Mesenteric fat pad (tissue), 1 donor: ENCODE results near the gene ZNF512. TPM values are rescaled to one million over a fixed set of nuclear protein-coding genes. Genes with fewer than 3 reads are reported as not detected.
"Not testable (repeated sequence)": the region's sequence is repeated elsewhere in the genome, so short reads cannot be mapped to it uniquely, and the experiment has no call there.

Experiments used
- DNase-seq: peaks from one replicate; pipeline ENCODE4 v3.0.0-alpha.2; 2020; ENCODE audit warnings: low spot score
- total RNA-seq: library from RNA; stranded (reverse); fragmentation: NEBNext Ultra II Directional; extraction: Animal tissue kit (Norgen Biotek cat#: 25700); gene quantifications from one replicate; pipeline ENCODE4 v1.2.1, GENCODE V29; 2021
- donor health status: DM: yes; HTN: yes; CAD: no.

The ZNF512 gene
- total RNA-seq, 1 donor from 2014 or later = 16.6 TPM

DNA sequence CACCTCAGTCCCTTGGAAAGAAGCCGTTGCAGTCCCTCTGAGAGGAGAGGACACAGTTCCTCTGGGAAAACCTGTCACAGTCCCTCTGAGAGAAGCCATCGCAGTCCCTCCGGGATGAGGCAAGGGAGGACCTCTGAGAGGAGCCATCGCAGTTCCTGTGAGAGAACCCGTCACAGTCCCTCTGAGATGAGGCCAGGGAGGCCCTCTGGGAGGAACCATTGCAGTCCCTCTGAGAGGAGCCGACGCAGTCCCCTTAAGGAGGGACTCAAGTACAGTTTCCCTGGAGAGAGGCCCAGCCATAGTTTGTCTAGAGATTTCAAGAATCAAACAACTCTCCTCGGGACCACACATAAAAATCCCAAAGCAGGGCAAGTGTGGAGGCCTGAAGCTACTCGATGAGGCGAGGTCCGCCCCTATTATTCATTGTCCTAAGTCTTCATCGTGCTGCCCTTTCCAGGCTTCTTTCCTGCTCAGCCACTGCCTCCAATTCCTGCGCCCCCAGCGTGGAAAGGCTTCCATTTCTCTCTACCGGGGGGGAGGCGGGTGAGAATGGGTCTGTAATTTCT, 630 bp upstream of the ZNF512 start:
- DNase-seq = no peak

GRCh38 chr2:27583390-27583915, 611 bp downstream of the ZNF512 start:
- DNase-seq = no peak

DNA sequence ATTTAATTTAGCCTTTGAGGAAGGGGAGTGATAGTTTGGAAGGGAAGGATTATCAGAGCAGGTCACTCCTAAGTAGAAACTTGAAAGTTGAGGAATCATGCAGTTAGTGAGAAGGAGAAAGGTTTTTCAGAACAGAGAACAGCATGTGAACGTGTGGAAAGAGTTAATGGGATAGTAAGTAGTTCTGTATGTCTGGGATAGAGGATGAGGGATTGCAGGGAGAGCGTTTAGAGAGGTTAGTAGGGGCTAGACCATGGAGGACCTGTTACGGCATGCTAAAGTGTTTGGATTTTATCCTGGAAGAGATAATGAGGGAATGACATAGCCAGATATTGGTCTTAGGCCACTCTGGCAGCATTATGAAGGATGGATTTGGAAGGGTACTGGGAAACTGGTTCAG, 1.8 kb downstream of the ZNF512 start:
- no peak for DNase-seq

DNA sequence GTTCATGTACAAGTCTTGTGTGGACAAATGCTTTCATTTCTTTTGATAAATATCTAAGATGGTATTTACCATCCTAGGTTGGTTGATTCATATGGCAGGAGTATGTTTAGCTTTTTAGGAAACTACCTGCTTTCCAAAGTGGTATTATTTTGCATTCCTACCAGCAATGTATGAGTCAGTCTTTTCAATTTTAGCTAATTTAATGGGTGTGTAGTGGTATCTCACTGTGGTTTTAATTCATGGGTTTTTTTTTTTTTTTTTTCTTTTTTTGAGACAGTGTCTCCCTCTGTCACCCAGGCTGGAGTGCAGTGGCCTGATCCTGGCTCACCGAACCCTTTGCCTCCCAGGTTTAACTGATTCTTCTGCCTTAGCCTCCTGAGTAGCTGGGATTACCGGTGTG, 4.2 kb downstream of the ZNF512 start:
- DNase-seq = no peak

GRCh38 chr2:27588308-27588707, 5.5 kb downstream of the ZNF512 start:
- DNase-seq = no peak

DNA sequence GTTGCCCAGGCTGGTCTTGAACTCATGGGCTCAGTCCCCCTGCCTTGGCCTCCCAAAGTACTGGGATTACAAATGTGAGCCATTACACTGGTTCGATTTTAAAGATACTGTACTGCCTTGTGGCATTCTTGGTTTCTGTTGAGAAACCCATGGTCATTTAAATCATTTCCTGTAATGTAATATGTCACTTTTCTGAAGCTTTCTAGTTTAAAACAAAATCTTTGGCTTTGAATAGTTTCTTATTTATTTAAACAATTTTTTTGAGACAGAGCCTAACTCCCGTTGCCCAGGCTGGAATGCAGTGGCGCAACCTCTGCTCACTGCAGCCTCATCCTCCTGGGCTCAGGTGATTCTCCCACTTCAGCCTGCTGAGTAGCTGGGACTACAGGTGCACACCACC, 8.9 kb downstream of the ZNF512 start:
- no peak for DNase-seq

GRCh38 chr2:27593240-27593639, 10.4 kb downstream of the ZNF512 start:
- no peak for DNase-seq

DNA sequence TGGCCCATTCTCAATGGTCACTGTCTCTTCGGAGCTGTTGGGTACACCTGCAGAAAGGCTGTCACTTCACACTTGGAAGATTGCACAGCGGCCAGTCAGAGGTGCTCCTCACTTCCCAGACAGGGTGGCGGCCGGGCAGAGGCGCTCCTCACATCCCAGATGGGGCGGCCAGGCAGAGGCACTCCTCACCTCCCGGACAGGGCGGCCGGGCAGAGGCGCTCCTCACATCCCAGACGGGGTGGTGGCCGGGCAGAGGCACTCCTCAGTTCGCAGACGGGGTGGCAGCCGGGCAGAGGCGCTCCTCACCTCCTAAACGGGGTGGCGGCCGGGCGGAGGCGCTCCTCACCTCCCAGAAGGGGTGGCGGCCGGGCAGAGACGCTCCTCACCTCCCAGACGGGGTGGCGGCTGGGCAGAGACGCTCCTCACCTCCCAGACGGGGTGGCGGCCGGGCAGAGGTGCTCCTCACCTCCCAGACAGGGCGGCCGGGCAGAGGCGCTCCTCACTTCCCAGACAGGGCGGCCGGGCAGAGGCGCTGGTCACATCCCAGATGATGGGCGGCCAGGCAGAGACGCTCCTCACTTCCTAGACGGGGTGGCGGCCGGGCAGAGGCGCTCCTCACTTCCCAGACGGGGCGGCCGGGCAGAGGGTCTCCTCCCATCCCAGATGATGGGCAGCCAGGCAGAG, 11.3 kb downstream of the ZNF512 start:
- DNase-seq = not testable (repeated sequence)

DNA sequence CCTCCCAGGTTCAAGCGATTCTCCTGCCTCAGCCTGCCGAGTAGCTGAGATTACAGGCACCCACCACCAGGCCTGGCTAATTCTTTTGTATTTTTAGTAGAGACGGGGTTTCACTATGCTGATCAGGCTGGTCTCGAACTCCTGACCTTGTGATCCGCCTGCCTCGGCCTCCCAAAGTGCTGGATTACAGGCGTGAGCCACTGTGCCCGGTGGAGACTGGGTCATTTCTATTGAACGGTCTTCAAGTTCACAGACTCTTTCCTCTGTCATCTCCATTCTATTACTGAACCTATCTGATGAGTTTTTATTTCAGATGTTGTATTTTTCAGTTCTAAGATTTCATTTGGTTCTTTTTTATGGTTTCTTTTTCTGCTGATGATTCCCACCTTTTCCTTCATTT, 12.6 kb downstream of the ZNF512 start:
- DNase-seq = not testable (repeated sequence)

GRCh38 chr2:27596627-27597026, 13.8 kb downstream of the ZNF512 start:
- DNase-seq = no peak

- no peak for DNase-seq
Observed at GRCh38 chr2:27606611-27607010, 23.8 kb downstream of the ZNF512 start.

DNA sequence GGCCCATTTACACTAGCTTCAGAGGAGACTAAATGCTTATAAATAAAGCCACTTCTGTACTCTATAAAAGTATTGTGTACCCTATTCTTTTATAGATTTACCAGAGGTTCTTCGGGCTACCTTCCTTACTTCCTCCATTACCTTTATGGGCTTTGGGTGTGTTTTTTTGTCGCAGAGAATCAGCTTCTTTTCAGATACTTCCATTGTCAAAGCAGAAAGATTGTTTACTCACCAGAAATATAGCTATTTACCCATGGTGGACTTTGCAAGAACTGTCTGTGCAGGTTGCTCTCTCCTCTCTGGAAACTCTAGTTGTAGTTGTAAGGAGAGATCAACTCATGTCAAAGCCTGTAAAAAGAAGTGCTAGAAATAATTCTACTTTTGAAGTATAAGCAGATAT, 31.1 kb downstream of the ZNF512 start:
- no peak for DNase-seq

- DNase-seq = no peak
Observed at GRCh38 chr2:27615316-27615715, 32.5 kb downstream of the ZNF512 start.

GRCh38 chr2:27621524-27621923, 38.7 kb downstream of the ZNF512 start:
- no peak for DNase-seq

DNA sequence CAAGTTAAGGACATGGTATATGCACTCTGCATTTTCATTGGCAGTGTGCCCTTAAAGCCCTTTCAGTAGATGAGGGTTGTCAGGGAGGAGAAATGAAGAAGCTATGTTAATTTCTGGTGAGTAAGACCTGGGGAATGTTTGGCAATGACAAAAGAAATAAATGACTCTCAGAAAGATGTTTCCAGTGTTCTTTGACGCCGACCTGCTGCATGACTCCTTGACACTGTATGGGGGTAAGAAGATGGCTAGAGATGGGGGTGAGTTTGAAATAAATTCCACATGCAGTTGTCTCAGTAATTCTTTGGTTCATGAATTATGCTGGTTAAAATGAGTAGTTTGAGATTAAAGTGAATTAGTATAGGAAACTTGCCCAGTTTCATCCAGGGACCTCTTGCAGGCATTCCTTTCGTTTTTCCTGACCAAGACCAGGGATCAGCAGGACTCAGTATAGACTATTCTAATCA, 40.1 kb downstream of the ZNF512 start:
- no peak for DNase-seq

DNA sequence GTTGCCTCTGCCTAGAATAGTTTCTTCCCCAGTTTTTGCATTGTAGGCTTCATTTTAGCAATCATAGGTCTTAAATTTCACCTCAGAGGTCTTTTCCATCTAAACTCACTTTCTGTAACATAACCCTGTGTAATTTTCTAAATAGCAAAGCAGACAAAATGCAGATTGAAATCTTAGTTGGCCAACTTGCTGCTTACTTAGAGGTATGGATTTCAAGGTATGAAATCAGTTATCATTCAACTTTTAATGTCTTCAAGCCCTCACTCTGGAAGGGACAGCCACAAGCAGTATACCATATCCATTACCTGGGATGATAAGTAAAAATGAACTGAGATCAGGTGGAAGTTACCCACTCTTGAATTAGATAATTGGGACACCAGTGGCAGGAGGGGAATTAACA, 42.1 kb downstream of the ZNF512 start:
- DNase-seq = no peak

GRCh38 chr2:27626323-27626722, 43.5 kb downstream of the ZNF512 start:
- not testable (repeated sequence) for DNase-seq

DNA sequence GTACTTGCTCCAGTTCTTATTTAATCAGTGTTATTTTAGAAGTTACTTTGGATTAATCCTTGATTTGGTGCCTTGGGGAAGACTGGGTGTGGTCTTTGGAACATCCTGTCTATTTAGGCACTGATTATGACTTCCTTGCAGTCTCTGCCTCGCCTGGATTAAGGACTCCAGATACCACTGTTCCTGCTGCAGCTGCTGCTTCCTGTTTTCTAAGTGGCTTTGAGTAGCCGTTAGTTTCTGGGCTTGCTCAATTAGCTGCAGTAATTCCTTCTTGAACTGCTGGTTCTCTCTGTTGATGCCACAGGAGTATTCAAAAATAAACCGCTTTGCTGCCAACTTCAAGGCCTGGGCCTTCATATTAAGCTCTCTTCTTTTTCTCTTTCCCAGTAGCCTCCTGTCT, 44.1 kb downstream of the ZNF512 start:
- DNase-seq = not testable (repeated sequence)

DNA sequence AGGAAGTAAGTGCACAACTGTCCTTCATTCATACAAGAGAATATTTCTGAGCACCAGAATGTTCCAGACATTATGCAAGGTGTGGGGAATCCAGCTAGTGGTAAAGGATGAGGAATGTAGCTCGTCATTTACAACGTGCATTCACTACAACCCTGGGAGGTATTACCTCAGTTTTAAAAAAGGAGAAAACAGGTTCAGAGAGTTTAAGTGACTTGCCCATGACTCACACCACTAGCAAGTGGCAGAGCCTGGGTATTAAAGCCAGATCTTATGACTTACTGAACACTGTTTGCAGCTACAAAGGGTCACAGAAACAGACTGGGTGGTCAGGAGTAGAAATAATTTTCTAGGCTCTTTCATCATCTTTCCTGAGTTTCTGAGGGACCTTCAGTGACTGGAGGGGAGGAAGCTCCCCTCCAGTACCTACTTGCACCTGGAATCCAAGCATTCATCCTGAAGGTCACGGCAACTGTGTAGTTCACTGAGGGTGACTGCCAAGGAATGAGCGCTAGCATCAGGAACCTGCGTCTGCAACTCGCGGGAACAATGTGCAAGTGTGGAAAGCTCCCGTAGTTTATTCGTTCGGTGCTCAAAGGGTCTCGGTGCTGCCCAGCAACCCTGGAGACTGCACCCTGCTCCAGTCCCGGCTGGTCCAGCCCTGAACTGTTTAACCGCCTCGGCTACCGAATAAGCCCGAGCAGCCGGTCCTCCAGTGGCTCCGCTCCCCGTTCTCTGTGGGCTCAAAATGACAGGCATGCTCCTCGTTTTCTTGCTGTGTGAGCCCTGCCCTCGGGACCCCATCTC, 45.3 kb downstream of the ZNF512 start:
- DNase-seq = no peak

- DNase-seq = peak; percentile 95
Observed at GRCh38 chr2:27628767-27629709, 46.2 kb downstream of the ZNF512 start, which contains the start of the genes CCDC121 and GPN1. CCDC121 (minus strand) TSS chr2:27629012; CDS start chr2:27627799, 1,213 bp downstream. GPN1 (plus strand) TSS chr2:27629050; CDS start chr2:27629059, 9 bp downstream.

DNA sequence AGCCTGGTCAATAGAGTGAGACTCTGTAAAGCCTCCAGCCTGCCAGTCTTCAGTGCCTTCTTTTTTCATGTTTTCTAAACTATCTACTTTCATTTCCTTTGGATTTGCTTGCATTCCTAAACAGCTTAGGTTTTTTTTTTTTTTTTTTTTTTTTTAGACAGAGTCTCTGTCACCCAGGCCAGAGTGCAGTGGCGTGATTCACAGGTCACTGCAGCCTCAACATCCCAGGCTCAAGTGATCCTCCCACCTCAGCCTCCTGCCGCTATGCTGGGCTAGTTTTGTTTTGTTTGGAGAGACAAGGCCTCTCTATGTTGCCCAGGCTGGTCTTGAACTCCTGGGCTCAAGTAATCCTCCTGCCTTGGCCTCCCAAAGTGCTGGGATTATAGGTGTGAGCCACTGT, 47.4 kb downstream of the ZNF512 start:
- not testable (repeated sequence) for DNase-seq
